K562 (cell line): ENCODE data around the gene ELF3. TPM values are rescaled to one million over a fixed set of nuclear protein-coding genes. Genes with fewer than 3 reads are reported as not detected.

Experiments
- BMI1 ChIP-seq: fragments of 150-350 bp; IDR thresholded peaks from 2 replicates; pipeline ENCODE4 v1.6.1; 2014; ENCODE audit warnings: low read length
- FOXJ3 ChIP-seq: sonication (generic); formaldehyde crosslinking; IDR thresholded peaks from 2 replicates; pipeline ENCODE4 v1.4.0; 2020; ENCODE audit warnings: mild to moderate bottlenecking, missing genetic modification reagents
- FOXK1 ChIP-seq: sonication (generic); formaldehyde crosslinking; IDR thresholded peaks from 2 replicates; pipeline ENCODE4 v1.8.0; 2022; ENCODE audit warnings: missing genetic modification reagents, mild to moderate bottlenecking, borderline replicate concordance
- HLTF ChIP-seq: fragments of 450-650 bp; IDR thresholded peaks from 2 replicates; pipeline ENCODE4 v1.6.1; 2016
- HNRNPK ChIP-seq: fragments of 200-400 bp; formaldehyde crosslinking; IDR thresholded peaks from one replicate; pipeline ENCODE4 v1.6.1; 2018; ENCODE audit warnings: mild to moderate bottlenecking, low read depth, low read length; ENCODE audit not compliant: poor library complexity, severe bottlenecking
- MTA3 ChIP-seq: fragments of 450-650 bp; formaldehyde crosslinking; IDR thresholded peaks from 2 replicates; pipeline ENCODE4 v1.6.1; 2017; ENCODE audit warnings: mild to moderate bottlenecking, borderline replicate concordance
- NUFIP1 ChIP-seq: fragments of 450-650 bp; IDR thresholded peaks from 2 replicates; pipeline ENCODE4 v1.6.1; 2018; ENCODE audit not compliant: partially characterized antibody
- TAF1 ChIP-seq: IDR thresholded peaks from 2 replicates; pipeline ENCODE4 v1.6.1; 2011; ENCODE audit warnings: mild to moderate bottlenecking, low read length, moderate library complexity; ENCODE audit not compliant: insufficient read depth, control insufficient read depth, severe bottlenecking; ENCODE audit errors: extremely low read depth
- ZFPM2 ChIP-seq: fragments of 250-450 bp; sonication (Bioruptor Pico); IDR thresholded peaks from 2 replicates; pipeline ENCODE4 v1.5.1; 2022; ENCODE audit warnings: mild to moderate bottlenecking
- ZNF561 ChIP-seq: fragments of 450-650 bp; formaldehyde crosslinking; conservative IDR thresholded peaks from 2 replicates; pipeline ENCODE4 v1.4.0; 2020; ENCODE audit warnings: mild to moderate bottlenecking, moderate library complexity
- ZNF696 ChIP-seq: fragments of 250-450 bp; sonication (Bioruptor Pico); conservative IDR thresholded peaks from 2 replicates; pipeline ENCODE4 v1.4.0; 2020; ENCODE audit warnings: mild to moderate bottlenecking, moderate library complexity
- polyA plus RNA-seq, 8 experiments: library from polyadenylated mRNA; depleted of rRNA in 4 of 8; stranded (reverse) in 5 of 8; unstranded in 3 of 8; fragments of >200 nt; fragmentation: Nextera tagmentation in 2 of 8; fragmentation: Illumina TruSeq in 1 of 8; extraction: Ambion mirVana in 2 of 8; extraction: Trizol in 1 of 8; gene quantifications; 2 replicates each; pipeline versions ENCODE4 v1.2.1 to v1.2.3, GENCODE V29; 2011 to 2014; ENCODE audit warnings: inconsistent platforms in 1 of 8, missing spikeins in 1 of 8
- total RNA-seq, 7 experiments: library from RNA; depleted of rRNA in 6 of 7; stranded (reverse); fragments of >200 nt in 6 of 7; fragmentation: Illumina TruSeq in 2 of 7; extraction: Trizol in 2 of 7; gene quantifications; 2 replicates each; pipeline versions ENCODE4 v1.2.1 to v1.2.3, GENCODE V29; 2011 to 2021; ENCODE audit warnings: low replicate concordance in 1 of 7
- TF ChIP-seq, protein P1 (sequence below), 2 experiments: fragments of 450-650 bp; IDR thresholded peaks; 2 replicates each; pipeline ENCODE4 v1.6.1; 2018; ENCODE audit warnings: mild to moderate bottlenecking in 2 of 2, low read depth in 1 of 2; ENCODE audit not compliant: partially characterized antibody in 2 of 2
- TF ChIP-seq, protein P2 (sequence below): fragments of 450-650 bp; formaldehyde crosslinking; IDR thresholded peaks from 2 replicates; pipeline ENCODE4 v1.4.0; 2020; ENCODE audit warnings: mild to moderate bottlenecking, moderate library complexity
- TF ChIP-seq, protein P3 (sequence below): fragments of 250-450 bp; sonication (Bioruptor Pico); IDR thresholded peaks from 2 replicates; pipeline ENCODE4 v1.4.0; 2020; ENCODE audit warnings: mild to moderate bottlenecking, moderate library complexity, borderline replicate concordance
- TF ChIP-seq, protein P4 (sequence below), 2 experiments: fragments of 450-650 bp; conservative IDR thresholded peaks; 2 replicates each; pipeline ENCODE4 v1.6.1; 2017; ENCODE audit warnings: mild to moderate bottlenecking in 2 of 2, moderate library complexity in 2 of 2

Gene ELF3
- total and polyA plus RNA-seq, 9 of the 15 experiments (the other 6 are each of a cell fraction or from before 2014, with no cell fraction given), result 0.03 to 1.2 (median 0.07) TPM; not detected in 4

DNA sequence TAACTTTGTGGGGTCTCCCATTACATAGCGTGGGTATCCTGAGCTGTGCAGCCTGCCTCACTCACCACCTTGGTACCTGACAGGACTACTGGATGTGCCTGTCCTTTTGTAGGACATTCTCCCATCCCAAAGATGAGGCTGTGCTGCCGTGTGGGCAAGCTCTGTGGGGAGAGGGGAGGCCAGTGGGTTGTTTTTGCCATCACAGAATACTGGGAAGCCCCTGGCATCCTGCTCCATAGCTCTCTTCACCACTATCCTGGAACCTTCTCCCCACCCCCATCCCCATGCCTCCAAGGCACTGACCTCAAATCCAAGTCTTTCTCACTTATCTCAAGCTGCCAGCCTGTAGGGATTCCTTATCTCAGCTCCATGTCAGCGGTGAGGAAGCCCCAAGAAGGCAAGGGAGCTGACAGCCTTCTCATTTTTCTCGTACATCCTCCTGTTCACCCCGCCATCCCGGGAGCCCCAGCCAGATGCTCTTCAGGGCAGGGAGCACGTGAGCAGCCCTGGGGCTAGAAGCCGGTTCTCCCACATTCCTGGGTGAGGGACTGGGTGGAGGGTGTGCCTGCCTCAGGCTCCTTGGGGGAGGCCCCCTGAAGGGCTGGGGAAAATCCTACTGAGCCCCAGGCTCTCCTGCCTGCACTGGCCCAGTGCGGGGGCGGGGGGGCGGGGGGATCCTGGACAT lies 2.4 kb upstream of the ELF3 start (continued):
- TF ChIP-seq HNRNPK (no peak), ZNF561 (CRISPR knock-in tag) (no peak), ZFPM2 (no peak), ZNF696 (no peak), BMI1 (no peak), TAF1 (no peak), FOXJ3 (CRISPR knock-in tag) (no peak), HLTF (no peak), NUFIP1 (no peak), MTA3 (peak; percentile 90; the same call in 1 of the 2 replicates), FOXK1 (CRISPR knock-in tag) (no peak)
- TF ChIP-seq, protein P1, sequence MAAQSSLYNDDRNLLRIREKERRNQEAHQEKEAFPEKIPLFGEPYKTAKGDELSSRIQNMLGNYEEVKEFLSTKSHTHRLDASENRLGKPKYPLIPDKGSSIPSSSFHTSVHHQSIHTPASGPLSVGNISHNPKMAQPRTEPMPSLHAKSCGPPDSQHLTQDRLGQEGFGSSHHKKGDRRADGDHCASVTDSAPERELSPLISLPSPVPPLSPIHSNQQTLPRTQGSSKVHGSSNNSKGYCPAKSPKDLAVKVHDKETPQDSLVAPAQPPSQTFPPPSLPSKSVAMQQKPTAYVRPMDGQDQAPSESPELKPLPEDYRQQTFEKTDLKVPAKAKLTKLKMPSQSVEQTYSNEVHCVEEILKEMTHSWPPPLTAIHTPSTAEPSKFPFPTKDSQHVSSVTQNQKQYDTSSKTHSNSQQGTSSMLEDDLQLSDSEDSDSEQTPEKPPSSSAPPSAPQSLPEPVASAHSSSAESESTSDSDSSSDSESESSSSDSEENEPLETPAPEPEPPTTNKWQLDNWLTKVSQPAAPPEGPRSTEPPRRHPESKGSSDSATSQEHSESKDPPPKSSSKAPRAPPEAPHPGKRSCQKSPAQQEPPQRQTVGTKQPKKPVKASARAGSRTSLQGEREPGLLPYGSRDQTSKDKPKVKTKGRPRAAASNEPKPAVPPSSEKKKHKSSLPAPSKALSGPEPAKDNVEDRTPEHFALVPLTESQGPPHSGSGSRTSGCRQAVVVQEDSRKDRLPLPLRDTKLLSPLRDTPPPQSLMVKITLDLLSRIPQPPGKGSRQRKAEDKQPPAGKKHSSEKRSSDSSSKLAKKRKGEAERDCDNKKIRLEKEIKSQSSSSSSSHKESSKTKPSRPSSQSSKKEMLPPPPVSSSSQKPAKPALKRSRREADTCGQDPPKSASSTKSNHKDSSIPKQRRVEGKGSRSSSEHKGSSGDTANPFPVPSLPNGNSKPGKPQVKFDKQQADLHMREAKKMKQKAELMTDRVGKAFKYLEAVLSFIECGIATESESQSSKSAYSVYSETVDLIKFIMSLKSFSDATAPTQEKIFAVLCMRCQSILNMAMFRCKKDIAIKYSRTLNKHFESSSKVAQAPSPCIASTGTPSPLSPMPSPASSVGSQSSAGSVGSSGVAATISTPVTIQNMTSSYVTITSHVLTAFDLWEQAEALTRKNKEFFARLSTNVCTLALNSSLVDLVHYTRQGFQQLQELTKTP (IDR thresholded peaks at IDR 0.05; ENCODE audit: low read depth in 1 of 2, partially characterized antibody in 2 of 2), result peak in 1 of 2 experiments; percentile 58
- TF ChIP-seq, protein P2, sequence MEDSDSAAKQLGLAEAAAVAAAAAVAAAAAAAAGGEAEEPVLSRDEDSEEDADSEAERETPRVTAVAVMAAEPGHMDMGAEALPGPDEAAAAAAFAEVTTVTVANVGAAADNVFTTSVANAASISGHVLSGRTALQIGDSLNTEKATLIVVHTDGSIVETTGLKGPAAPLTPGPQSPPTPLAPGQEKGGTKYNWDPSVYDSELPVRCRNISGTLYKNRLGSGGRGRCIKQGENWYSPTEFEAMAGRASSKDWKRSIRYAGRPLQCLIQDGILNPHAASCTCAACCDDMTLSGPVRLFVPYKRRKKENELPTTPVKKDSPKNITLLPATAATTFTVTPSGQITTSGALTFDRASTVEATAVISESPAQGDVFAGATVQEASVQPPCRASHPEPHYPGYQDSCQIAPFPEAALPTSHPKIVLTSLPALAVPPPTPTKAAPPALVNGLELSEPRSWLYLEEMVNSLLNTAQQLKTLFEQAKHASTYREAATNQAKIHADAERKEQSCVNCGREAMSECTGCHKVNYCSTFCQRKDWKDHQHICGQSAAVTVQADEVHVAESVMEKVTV (CRISPR knock-in tag), result no peak
- TF ChIP-seq, protein P3, sequence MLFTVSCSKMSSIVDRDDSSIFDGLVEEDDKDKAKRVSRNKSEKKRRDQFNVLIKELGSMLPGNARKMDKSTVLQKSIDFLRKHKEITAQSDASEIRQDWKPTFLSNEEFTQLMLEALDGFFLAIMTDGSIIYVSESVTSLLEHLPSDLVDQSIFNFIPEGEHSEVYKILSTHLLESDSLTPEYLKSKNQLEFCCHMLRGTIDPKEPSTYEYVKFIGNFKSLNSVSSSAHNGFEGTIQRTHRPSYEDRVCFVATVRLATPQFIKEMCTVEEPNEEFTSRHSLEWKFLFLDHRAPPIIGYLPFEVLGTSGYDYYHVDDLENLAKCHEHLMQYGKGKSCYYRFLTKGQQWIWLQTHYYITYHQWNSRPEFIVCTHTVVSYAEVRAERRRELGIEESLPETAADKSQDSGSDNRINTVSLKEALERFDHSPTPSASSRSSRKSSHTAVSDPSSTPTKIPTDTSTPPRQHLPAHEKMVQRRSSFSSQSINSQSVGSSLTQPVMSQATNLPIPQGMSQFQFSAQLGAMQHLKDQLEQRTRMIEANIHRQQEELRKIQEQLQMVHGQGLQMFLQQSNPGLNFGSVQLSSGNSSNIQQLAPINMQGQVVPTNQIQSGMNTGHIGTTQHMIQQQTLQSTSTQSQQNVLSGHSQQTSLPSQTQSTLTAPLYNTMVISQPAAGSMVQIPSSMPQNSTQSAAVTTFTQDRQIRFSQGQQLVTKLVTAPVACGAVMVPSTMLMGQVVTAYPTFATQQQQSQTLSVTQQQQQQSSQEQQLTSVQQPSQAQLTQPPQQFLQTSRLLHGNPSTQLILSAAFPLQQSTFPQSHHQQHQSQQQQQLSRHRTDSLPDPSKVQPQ, result no peak
- TF ChIP-seq, protein P4, sequence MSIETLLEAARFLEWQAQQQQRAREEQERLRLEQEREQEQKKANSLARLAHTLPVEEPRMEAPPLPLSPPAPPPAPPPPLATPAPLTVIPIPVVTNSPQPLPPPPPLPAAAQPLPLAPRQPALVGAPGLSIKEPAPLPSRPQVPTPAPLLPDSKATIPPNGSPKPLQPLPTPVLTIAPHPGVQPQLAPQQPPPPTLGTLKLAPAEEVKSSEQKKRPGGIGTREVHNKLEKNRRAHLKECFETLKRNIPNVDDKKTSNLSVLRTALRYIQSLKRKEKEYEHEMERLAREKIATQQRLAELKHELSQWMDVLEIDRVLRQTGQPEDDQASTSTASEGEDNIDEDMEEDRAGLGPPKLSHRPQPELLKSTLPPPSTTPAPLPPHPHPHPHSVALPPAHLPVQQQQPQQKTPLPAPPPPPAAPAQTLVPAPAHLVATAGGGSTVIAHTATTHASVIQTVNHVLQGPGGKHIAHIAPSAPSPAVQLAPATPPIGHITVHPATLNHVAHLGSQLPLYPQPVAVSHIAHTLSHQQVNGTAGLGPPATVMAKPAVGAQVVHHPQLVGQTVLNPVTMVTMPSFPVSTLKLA (conservative IDR thresholded peaks at IDR 0.05), result peak in 1 of 2 experiments; percentile 17; a peak in 1 of 4 replicates
